Loucy (cell line): ENCODE measurements around the gene RAVER2.

Experiments
- H2AFZ ChIP-seq: fragments of 200-600 bp; sonication (generic); 2 replicates; pipeline ENCODE4 v1.6.0; 2016; ENCODE audit warnings: antibody characterized with exemption, mild to moderate bottlenecking, low read length, moderate library complexity
- H3F3A ChIP-seq: fragments of 200-600 bp; 2 replicates; pipeline ENCODE4 v1.6.0; 2016; ENCODE audit warnings: antibody characterized with exemption, low read depth, mild to moderate bottlenecking
- H3K27me3 ChIP-seq: fragments of 200-600 bp; sonication (generic); 2 replicates; pipeline ENCODE4 v1.6.1; 2014; ENCODE audit warnings: low read length, mild to moderate bottlenecking; ENCODE audit not compliant: insufficient read depth, poor library complexity, severe bottlenecking
- H3K36me3 ChIP-seq: fragments of 200-600 bp; sonication (generic); 2 replicates; pipeline ENCODE4 v1.6.1; 2016; ENCODE audit warnings: low read length; ENCODE audit not compliant: insufficient read depth
- H3K4me1 ChIP-seq: fragments of 200-600 bp; sonication (generic); 2 replicates; pipeline ENCODE4 v1.5.1; 2014; ENCODE audit warnings: low read length, mild to moderate bottlenecking; ENCODE audit not compliant: insufficient read depth, poor library complexity, severe bottlenecking
- H3K4me2 ChIP-seq: fragments of 200-600 bp; sonication (generic); 2 replicates; pipeline ENCODE4 v1.6.0; 2014; ENCODE audit warnings: antibody characterized with exemption, low read length, low read depth, mild to moderate bottlenecking; ENCODE audit not compliant: poor library complexity, severe bottlenecking
- H3K4me3 ChIP-seq: fragments of 200-600 bp; sonication (generic); 2 replicates; pipeline ENCODE4 v1.5.1; 2014; ENCODE audit warnings: low read length, mild to moderate bottlenecking, mixed read lengths; ENCODE audit not compliant: poor library complexity, severe bottlenecking
- H3K79me2 ChIP-seq: fragments of 200-600 bp; sonication (generic); 2 replicates; pipeline ENCODE4 v1.6.1; 2014; ENCODE audit warnings: low read length; ENCODE audit not compliant: insufficient read depth
- H3K9ac ChIP-seq: fragments of 200-600 bp; sonication (generic); 2 replicates; pipeline ENCODE4 v1.6.0; 2014; ENCODE audit warnings: mild to moderate bottlenecking, low read depth, low read length, moderate library complexity; ENCODE audit not compliant: poor library complexity, severe bottlenecking
- H3K9me2 ChIP-seq: fragments of 200-600 bp; sonication (generic); replicated peaks from 2 replicates; pipeline ENCODE4 v1.6.1; 2016; ENCODE audit warnings: low read depth, low read length, mixed read lengths
- H3K9me3 ChIP-seq: fragments of 200-600 bp; sonication (generic); 2 replicates; pipeline ENCODE4 v1.6.1; 2014; ENCODE audit warnings: mild to moderate bottlenecking, antibody characterized with exemption, low read length, low read depth; ENCODE audit not compliant: insufficient read depth
- H4K20me1 ChIP-seq: fragments of 200-600 bp; sonication (generic); 2 replicates; pipeline ENCODE4 v1.6.0; 2014; ENCODE audit warnings: antibody characterized with exemption, low read length, mild to moderate bottlenecking; ENCODE audit not compliant: insufficient read depth, poor library complexity, severe bottlenecking
- CTCF ChIP-seq: fragments of 200-600 bp; sonication (generic); conservative IDR thresholded peaks from 2 replicates; pipeline ENCODE4 v1.5.1; 2014; ENCODE audit warnings: mild to moderate bottlenecking, antibody characterized with exemption, low read length
- EZH2phosphoT487 ChIP-seq: fragments of 200-600 bp; IDR thresholded peaks from 2 replicates; pipeline ENCODE4 v1.6.1; 2018; ENCODE audit warnings: antibody characterized with exemption, mild to moderate bottlenecking, moderate library complexity, borderline replicate concordance

The RAVER2 gene

GRCh38 chr1:64856553-64856952 is 111.7 kb downstream of the RAVER2 start:
- Histone ChIP-seq H3K9me2 (no peaks in the 10 kb centered on the region), H3K4me1 (no peaks in the 10 kb centered on the region), H4K20me1 (no peaks in the 10 kb centered on the region), H3K4me2 (no peak overlapping the region), H3K79me2 (no peaks in the 10 kb centered on the region), H3K27me3 (no peaks in the 10 kb centered on the region), H3F3A (no peaks in the 10 kb centered on the region), H3K36me3 (peaks cover 94% of the 10 kb centered on the region; the same call in 1 of the 2 replicates), H3K9me3 (no peaks in the 10 kb centered on the region), H2AFZ (no peak overlapping the region), H3K4me3 (no peak overlapping the region), H3K9ac (no peak overlapping the region)
- TF ChIP-seq CTCF (no peak), EZH2phosphoT487 (no peak)

- Histone ChIP-seq H3K4me2 (no peak overlapping the region), H3K4me3 (no peak overlapping the region), H2AFZ (no peak overlapping the region), H3K9me2 (no peaks in the 10 kb centered on the region), H3K79me2 (no peaks in the 10 kb centered on the region), H3K9me3 (no peaks in the 10 kb centered on the region), H3K4me1 (no peaks in the 10 kb centered on the region), H3K27me3 (no peaks in the 10 kb centered on the region), H3F3A (no peaks in the 10 kb centered on the region), H3K9ac (no peak overlapping the region), H3K36me3 (peaks cover 94% of the 10 kb centered on the region; the same call in 1 of the 2 replicates), H4K20me1 (no peaks in the 10 kb centered on the region)
- TF ChIP-seq EZH2phosphoT487 (no peak), CTCF (no peak)
Measured at GRCh38 chr1:64857347-64857746, 112.5 kb downstream of the RAVER2 start.

GRCh38 chr1:64861611-64862010 is 116.7 kb downstream of the RAVER2 start:
- no peaks in the 10 kb centered on the region for H3K9me2 ChIP-seq
- peaks cover 4% of the 10 kb centered on the region; the same call in 1 of the 2 replicates for H3F3A ChIP-seq
- H4K20me1 ChIP-seq, result no peaks in the 10 kb centered on the region
- no peaks in the 10 kb centered on the region for H3K27me3 ChIP-seq
- peaks cover 92% of the 10 kb centered on the region for H3K36me3 ChIP-seq
- H3K4me2 ChIP-seq, result no peak overlapping the region
- no peaks in the 10 kb centered on the region for H3K79me2 ChIP-seq
- no peak; the same call in 1 of the 2 replicates for TF ChIP-seq CTCF
- TF ChIP-seq EZH2phosphoT487, result no peak
- H3K9ac ChIP-seq, result no peak overlapping the region
- peaks cover 12% of the 10 kb centered on the region for H3K4me1 ChIP-seq
- peaks cover 5% of the 10 kb centered on the region; the same call in 1 of the 2 replicates for H3K9me3 ChIP-seq
- H2AFZ ChIP-seq, result no peak overlapping the region
- H3K4me3 ChIP-seq, result no peak overlapping the region
